HTR-8/SVneo (cell line): ENCODE measurements around the gene ZNF503.
A peak's percentile ranks its signal among the peaks of the same experiment; 100 is the strongest.
"Not testable (repeated sequence)": the region's sequence is repeated elsewhere in the genome, so short reads cannot be mapped to it uniquely, and the experiment has no call there.

Experiments used
- DNase-seq: peaks from one replicate; pipeline ENCODE4 v3.0.0; 2011; ENCODE audit warnings: low spot score, mixed read lengths; ENCODE audit not compliant: insufficient read length
- FAIRE-seq: peaks from 2 replicates; lab custom pipeline; 2011; peaks lifted over from hg19 to GRCh38; lab: Jason Lieb, UNC

Gene ZNF503

DNA sequence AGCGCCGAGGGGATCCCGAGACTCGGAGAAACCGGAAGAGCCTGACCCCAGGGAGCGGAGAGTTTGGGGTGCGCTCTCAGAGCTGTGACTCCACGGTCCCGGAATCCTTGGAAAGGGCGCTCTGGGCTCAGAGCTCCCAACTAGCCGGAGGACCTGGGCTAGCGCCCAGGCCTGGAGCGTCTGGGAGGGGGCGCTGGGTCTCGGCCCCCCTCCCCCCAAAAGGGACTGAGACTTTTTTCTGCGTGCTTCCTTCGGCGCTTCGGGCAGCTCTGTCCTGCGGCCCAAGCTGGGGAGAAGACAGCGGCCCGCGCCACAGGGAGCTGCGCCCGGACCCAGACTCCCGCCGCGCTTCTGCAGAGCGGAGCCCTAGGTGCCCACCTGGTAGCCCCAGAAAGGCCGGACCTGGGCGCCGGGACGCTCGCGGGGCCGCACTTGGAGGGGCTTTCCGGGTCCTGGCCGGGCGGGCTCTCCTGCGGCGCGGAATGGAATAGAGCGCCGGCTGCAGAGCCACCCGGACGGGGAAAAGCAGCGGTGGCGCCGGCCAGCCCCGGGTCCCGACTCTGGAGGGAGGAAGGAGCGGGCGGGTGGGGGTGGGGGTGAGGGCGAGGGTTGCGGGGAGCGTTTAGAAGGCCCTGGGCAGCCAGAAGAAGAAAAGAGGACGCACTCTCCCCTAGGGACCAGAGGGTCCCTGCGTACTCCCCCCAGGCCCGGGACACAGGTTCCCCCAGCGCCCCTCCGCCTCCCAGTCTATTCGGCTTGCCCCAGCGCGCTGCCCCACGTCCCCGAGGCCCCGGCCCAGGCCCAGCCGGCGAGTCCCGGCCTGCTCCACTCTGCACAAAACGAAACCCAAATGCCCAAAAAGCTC lies 4.7 kb downstream of the ZNF503 start:
- DNase-seq (no peak), FAIRE-seq (no peak)

DNA sequence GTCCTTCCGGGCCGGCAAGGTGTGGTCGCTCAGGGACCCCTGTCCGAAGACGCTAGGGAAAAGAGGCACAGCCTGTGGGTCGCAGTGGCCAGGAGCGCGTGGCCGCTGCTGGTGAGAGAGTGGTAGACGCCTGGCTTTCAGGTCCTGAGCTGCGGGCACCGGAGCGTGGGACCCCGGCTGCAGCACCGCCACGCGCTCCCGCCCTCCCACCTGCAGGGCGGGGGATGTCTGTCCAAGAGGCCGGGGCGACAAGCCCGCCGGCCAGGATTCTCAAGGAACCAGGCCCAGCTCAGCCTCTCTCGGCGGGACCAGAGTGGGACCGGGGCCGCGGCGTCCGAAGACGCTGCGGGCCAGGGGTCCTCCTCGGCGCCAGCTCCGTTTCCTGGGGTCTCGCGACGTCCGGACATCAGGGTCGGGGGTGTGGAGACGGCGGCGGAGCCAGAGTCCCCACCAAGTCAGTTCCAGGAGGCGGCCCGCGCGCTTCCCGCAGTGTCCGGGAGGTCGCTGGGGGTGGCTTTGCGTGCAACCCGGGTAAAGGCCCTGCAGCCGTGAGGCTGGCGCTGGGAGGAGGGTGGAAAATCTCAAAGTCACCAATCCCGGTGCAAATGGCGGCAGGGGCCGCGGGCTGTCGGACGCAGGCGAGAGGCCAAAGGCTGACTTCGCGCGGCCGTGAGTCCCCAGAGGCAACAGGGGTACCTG lies 5.5 kb downstream of the ZNF503 start:
- no peak for FAIRE-seq
- DNase-seq, result no peak

DNA sequence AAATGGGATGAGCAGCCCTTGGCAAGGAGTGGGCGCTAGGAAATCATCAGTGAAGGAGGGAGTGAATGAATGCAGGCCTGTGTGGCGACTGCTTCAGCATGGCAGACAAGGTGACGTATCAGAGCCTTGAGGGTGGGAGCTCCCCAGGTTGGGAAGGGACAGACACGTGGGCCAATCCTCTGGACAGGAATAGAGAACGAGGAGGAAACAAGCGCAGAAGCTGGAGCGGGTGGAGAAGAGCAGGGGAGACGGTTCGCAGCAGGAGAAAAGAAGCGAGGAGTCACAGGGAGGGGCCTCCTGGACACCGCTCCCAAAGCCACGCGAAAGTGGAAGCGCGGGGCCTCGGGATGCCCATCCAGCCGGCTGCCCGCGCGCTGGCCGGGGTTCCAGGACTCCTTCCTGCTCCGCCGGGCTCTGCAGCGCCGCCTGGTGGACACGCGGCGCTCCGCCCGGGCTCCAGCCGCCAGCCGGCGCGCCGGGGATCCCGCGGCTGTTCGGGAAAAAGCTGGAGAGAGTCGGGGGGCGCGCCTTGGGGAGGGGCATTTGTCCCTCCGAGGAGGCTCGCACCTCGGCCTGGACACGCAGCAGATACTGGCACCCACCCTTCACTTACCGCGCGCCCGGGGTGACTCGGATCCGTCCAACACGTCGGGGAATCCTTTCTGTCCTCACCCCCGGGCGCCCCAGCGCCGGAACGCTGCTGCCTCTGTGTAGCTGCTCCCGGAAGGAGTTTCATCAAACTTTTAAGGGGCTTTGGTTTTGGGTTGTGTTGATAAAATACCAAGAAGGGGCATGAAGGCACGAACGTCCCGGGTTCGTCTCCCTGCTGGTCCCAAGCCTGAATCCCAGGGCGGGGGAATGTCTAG lies 6.3 kb downstream of the ZNF503 start:
- FAIRE-seq (no peak), DNase-seq (no peak)

DNA sequence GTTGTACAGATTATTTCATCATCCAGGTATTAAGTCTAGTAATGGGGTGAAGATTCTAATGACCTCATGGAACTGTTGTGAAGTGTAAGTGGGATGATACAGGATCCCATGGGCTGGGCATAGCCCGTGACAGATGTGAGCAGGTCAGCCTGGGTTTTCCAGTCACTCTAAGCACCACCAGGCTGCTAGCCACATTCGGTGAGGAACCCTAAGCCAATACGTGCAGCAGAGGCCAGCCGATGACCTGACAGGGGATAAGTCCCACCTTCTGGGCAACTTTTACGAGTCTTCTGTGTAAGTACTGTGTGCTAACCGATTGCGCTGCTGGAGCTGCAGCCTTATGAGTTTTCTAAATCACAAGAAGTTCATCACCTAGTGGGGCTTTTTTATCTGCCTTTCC lies 7.3 kb downstream of the ZNF503 start:
- DNase-seq (no peak), FAIRE-seq (no peak)

DNA sequence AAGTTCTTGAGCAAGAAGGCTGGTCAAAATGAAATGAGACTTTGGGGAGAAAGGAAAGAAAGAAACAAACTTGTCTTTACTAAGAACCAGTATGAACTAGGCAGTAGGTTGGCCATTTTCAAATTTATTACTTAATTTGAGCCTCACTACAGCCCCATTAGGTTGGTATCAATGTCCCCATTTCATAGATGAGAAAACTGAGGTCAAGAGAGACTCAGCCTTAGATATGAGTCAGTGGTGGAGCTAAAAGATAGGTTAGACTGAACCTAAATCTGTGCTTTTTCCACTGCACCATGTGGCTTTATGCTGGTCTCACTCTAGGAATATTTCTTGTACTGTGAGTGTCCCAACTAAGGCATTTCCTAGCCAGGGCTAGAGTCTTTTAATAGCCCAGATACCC lies 8.8 kb downstream of the ZNF503 start:
- DNase-seq (no peak), FAIRE-seq (no peak)

DNA sequence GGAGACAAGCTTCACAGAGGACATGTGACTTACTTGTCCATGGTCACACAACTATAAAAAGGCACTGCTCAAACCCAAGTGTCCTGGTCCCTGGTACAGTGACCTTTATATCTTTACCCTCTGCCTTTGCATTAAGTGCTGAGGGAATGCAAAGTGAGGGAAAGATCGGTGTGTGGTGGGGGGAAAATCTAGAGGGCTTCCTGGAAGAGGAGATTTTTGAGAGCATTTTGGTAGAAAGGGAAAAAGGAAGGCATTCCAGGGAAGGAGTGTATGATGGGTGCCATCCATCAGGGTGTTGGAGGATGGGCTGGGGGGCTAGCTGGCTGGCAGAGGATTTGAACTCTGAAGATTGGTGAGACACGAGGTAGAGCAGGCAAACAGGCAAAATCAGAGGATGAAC lies 9.3 kb downstream of the ZNF503 start:
- FAIRE-seq (peak; percentile 13), DNase-seq (no peak)

DNA sequence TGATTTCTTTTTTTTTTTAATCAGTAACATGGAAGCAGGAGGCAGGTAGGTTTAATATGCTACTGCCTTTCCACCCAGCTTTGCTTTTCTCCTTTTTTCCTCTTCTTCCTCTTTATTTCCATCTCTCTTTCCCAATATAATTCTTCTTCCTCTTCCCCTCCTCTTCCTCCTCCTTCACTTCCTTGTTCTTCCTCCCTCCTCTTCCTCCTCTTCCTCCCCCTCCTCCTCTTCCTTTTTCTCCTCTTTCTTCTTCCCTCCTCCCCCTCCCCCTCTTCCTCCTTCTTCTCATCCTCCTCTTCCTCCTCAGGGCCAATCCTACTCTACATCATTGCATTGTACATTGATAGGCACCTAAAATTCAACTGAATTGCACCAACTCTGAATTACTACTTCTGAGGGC lies 11.4 kb downstream of the ZNF503 start:
- FAIRE-seq (no peak), DNase-seq (no peak)

DNA sequence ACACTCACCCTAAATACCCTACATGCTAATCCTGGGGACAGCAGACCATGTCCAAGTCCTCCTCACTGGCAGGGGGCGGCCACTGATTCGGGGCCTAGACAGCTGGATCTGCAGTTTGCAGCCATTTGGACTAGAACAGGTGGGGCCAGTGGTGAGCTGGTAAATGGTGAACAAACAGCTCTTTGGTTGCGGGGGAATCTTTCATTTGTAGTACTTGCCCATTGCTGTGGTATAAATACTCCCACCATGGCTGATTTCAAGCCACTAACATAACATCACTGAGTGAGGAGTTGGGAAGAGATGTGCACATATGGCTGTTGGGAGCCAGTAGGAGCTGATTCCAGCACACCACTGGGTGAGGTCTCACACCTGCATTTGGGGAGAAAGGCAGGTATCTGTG lies 13.5 kb downstream of the ZNF503 start:
- no peak for DNase-seq
- no peak for FAIRE-seq

DNA sequence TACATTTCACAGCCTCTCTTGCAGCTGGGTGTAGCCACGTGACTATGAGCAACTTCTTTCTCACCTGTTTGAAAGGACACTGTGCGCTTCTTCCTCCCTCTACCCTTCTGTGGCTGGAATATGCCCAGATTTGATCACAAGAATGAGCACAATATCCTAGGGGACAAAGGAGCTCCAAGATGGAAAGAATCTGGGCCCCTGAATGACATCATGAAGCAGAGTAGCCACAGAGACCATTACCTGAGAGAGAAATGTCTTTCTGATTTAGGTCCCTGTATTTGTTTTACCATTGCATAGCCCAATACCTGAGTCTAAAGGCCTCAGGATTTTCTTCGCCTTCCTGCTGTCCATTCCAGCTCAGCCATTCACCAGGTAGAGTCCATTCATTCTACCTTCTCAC lies 15.4 kb downstream of the ZNF503 start:
- FAIRE-seq (no peak), DNase-seq (no peak)

DNA sequence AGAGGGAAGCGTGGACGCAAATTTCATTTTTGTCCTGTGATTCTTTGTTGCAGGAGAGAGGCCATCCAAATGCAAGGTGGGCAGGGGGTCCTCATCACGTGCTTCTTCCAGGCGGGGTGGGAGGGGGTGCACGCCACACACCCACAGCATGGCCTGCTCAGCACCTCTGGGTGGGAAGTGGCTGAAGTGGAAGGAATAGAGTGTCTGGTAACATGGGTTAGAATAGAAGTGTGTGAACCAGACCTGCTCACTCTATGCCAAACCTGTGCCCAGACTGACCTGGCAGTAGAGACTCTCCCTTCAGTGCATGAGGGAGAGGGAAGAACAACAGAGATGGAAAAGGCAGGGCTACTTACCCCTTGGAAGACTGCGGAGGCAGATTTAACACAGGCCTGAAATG lies 21.7 kb downstream of the ZNF503 start:
- FAIRE-seq, result no peak
- DNase-seq, result no peak

DNA sequence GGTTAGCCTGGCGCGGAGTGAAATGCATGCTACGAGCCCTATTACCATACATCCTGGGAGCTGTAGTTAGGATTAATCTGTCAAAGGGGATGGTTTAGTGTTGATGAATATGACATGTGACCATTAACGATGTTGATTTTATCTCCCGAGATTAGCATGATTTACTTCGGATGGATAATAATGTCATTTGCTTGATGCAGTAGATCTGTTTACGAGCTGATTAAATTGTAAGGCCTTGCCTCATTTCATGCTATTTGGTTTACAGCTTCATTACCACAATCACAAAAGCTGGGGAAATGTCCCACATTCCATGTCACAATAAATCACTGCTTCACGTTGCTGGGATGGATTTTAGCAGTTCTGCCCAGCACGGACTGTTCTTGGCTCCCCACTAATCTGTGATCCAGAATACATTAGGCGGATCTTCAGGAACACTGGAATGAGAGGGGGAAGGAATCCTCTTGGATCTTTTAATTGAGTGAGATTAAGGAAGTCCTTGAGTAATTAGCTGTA lies 22.3 kb downstream of the ZNF503 start:
- peak; percentile 64 for DNase-seq
- peak; percentile 76 for FAIRE-seq

DNA sequence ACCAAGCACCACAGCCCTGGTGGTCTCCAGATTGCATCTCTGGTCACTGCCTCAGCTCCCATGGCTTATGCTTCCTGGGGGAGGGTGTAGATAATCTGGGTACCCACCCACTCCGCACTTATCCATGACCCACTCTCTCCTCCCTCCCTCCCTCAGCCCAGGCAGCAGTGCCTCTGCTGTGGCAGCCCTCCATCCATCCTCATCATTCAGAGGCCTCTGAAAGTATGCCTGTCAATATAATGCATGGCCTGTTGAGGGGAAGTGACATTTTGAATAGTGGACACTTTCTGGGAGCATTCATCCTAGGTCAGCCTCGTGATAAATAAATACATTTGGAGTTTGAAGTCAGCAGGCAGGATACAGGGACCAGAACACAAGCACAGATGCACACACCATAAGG lies 23.2 kb downstream of the ZNF503 start:
- DNase-seq, result no peak
- FAIRE-seq, result no peak

DNA sequence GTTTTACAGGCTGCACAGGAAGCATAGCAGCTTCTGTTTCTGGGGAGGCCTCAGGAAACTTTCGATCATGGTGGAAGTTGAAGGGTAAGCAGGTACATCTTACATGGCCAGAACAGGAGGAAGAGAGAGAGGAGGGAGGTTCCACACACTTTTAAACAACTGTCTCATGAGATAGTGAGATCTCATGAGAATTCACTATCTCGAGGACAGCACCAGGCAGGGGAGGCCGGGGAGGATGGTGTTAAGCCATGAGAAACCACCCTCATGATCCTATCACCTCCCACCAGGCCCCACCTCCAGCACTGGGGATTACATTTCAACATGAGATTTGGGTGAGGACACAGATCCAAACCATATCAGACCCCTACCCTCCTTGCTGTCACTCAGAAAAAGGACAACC lies 23.7 kb downstream of the ZNF503 start:
- FAIRE-seq, result no peak

DNA sequence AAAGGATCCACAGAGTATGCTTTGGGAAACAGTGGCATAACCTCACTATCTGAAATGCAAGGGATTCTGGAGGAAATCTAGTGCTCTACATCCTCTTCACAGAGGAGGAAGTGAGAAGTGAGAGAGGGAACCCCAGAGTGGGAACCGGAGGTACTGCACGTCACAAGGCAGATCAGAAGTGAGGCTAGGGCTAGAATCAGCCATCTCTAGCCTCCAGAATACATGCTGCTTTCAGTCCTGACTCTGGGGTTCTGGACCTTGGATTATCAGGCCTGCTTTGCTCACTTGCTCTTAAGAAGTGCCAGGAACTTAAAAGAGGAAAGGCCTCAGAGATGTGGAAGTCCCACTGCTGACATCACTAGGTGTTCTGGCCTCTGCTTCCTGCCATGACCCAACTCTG lies 25.7 kb downstream of the ZNF503 start:
- DNase-seq, result no peak
- FAIRE-seq, result no peak

More for the DNA sequence above, 23.7 kb downstream of the ZNF503 start:
- DNase-seq, result no peak

DNA sequence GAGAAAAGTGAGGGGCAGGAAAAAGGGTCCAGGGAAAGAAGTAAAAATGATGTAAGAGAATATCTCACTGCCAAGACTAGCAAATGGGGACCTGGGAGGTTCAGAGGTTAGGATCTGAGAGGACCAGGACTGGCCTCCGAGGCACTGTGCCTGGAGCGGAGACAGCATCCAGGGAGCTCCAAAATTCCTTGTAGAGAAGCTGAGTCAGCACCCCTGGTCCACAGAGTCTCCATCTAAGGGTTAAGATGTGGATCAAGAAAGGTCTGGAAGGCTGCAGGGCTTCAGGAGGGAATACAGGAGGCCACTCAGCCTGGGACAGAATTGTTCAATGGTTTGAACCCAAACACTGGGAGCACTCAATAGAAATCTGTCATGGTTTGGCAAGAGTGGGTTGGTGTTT lies 30.6 kb downstream of the ZNF503 start:
- DNase-seq, result no peak
- FAIRE-seq, result no peak

DNA sequence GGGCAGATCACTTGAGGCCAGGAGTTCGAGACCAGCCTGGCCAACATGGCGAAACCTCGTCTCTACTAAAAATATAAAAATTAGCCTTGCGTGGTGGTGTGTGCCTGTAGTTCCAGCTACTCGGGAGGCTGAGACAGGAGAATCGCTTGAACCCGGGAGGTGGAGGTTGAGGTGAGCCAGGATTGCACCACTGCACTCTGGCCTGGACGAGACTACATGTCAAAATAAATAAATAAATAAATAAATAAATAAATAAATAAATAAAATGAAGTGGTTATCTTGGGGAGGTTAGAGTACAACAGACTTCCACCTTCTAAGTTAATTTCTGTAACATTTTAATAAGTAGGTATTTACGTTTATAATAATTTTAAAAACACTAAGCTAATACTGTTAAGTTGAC lies 31.7 kb downstream of the ZNF503 start:
- DNase-seq, FAIRE-seq: not testable (repeated sequence)

DNA sequence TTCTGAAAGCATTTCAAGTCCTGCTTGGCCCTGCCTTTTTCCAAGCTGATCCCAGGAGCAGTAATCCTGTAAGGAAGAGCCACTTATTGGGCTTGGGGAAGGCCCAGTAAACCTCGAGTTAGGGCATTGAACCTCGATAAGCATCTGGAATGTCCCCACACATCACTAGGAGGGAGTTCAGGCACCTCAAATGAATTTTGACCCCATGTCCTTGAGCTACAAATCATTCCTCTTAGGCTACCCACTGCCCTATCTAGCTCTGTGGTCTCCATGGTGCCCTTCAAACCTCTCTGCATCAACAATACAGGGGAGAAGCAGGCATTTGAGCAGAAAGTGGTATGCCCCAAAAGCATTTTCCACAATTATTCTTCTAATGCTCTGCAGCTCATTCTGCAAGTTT lies 33.7 kb downstream of the ZNF503 start:
- FAIRE-seq (no peak), DNase-seq (no peak)

DNA sequence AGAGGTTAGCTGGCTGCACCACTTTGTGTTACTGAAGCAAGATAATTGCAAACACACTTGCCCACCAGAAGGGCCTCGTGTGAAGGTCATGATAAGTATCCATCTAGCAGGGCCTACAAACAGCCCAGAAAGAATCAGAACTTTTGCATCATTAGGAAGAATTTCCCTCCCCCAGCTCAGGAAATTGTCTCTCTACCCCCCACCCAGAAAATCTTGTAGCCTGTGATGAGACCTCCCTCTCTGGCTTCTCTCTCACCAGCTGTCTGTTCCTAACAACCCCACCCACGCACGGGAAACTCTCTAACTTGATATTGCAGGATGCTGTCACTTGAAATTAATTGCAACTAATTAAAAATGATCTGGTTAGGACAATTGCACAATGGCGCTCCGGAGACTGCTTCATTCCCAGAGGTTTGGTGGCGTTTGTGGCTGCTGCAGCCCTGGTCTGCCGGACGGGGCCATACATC lies 34.5 kb downstream of the ZNF503 start:
- DNase-seq, result no peak
- no peak for FAIRE-seq

DNA sequence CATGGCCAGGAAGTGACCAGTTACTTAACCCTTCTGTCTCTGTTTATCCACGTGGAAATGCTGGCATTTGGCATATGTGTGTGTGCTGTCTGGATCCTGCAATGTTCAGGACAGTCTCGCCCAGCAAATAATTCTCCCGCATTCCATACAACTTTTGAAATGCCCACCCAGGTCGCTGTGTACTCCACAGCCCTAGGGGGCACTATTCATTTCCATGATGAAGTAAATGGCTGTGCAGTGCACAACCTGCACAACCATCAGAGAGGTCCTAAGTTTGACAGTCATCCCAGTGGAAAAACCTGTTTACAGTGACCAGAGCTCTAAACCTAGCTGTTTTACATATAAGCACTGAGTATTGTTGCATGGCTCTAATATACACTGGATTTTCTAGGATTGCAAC lies 38.1 kb downstream of the ZNF503 start:
- DNase-seq (no peak), FAIRE-seq (no peak)

DNA sequence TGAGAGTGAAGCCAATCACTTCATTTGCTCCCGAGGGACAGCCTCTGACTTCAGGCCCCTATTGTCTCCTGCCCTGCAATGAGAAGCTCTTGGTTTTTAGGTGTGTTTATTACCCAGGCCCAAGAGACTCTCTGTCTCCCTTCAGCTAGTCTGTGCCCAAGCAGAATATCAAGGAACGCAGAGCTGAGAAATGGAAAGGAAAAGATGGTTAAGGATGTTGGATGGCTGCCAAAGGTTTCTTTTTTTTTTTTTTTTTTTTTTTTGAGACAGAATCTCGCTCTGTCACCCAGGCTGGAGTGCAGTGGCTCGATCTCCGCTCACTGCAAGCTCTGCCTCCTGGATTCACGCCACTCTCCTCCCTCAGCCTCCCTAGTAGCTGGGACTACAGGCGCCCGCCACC lies 41.7 kb downstream of the ZNF503 start:
- DNase-seq, FAIRE-seq: not testable (repeated sequence)
